HEK293 (cell line): ENCODE results near the gene ABRACL.

Experiments
- ATF2 ChIP-seq: fragments of 450-650 bp; formaldehyde crosslinking; IDR thresholded peaks from 2 replicates; pipeline ENCODE4 v1.5.1; 2016; ENCODE audit warnings: missing biosample characterization, missing genetic modification characterization, low read depth
- CTCF ChIP-seq: fragments of 450-650 bp; formaldehyde crosslinking; IDR thresholded peaks from 2 replicates; pipeline ENCODE4 v1.5.1; 2016; ENCODE audit warnings: missing biosample characterization, missing genetic modification characterization
- GLI4 ChIP-seq: fragments of 450-650 bp; formaldehyde crosslinking; IDR thresholded peaks from 2 replicates; pipeline ENCODE4 v1.5.1; 2016; ENCODE audit warnings: missing biosample characterization, missing genetic modification characterization
- REST ChIP-seq: fragments of 450-650 bp; formaldehyde crosslinking; IDR thresholded peaks from 2 replicates; pipeline ENCODE4 v1.5.1; 2016; ENCODE audit warnings: missing biosample characterization, missing genetic modification characterization
- YY1 ChIP-seq: fragments of 450-650 bp; formaldehyde crosslinking; IDR thresholded peaks from 2 replicates; pipeline ENCODE4 v1.5.1; 2018; ENCODE audit warnings: missing biosample characterization, missing genetic modification characterization
- ZNF174 ChIP-seq: fragments of 450-650 bp; formaldehyde crosslinking; IDR thresholded peaks from 2 replicates; pipeline ENCODE4 v1.5.0; 2017; ENCODE audit warnings: missing biosample characterization, mild to moderate bottlenecking, missing genetic modification characterization
- ZNF266 ChIP-seq: fragments of 450-650 bp; formaldehyde crosslinking; IDR thresholded peaks from 2 replicates; pipeline ENCODE4 v1.5.1; 2016; ENCODE audit warnings: missing biosample characterization, missing genetic modification characterization, low read depth
- ZNF292 ChIP-seq: fragments of 450-650 bp; formaldehyde crosslinking; IDR thresholded peaks from 2 replicates; pipeline ENCODE4 v1.5.1; 2016; ENCODE audit warnings: low read depth, missing biosample characterization, missing genetic modification characterization, borderline replicate concordance
- ZNF311 ChIP-seq: fragments of 450-650 bp; formaldehyde crosslinking; IDR thresholded peaks from 2 replicates; pipeline ENCODE4 v1.5.1; 2017; ENCODE audit warnings: missing biosample characterization, missing genetic modification characterization, borderline replicate concordance
- ZNF350 ChIP-seq: fragments of 450-650 bp; formaldehyde crosslinking; IDR thresholded peaks from 2 replicates; pipeline ENCODE4 v1.5.0; 2017; ENCODE audit warnings: missing biosample characterization, mild to moderate bottlenecking, missing genetic modification characterization
- ZNF571 ChIP-seq: fragments of 450-650 bp; formaldehyde crosslinking; IDR thresholded peaks from 2 replicates; pipeline ENCODE4 v1.5.0; 2017; ENCODE audit warnings: missing biosample characterization, missing genetic modification characterization
- TF ChIP-seq, protein P1 (sequence below): fragments of 450-650 bp; formaldehyde crosslinking; IDR thresholded peaks from 2 replicates; pipeline ENCODE4 v1.5.1; 2016; ENCODE audit warnings: missing biosample characterization, missing genetic modification characterization
- TF ChIP-seq, protein P2 (sequence below): fragments of 450-650 bp; formaldehyde crosslinking; IDR thresholded peaks from 2 replicates; pipeline ENCODE4 v1.5.1; 2017; ENCODE audit warnings: missing biosample characterization, missing genetic modification characterization
- TF ChIP-seq, protein P3 (sequence below): fragments of 450-650 bp; formaldehyde crosslinking; optimal IDR thresholded peaks from 2 replicates; pipeline ENCODE3; 2016; ENCODE audit warnings: missing biosample characterization, mild to moderate bottlenecking, missing genetic modification characterization

DNA sequence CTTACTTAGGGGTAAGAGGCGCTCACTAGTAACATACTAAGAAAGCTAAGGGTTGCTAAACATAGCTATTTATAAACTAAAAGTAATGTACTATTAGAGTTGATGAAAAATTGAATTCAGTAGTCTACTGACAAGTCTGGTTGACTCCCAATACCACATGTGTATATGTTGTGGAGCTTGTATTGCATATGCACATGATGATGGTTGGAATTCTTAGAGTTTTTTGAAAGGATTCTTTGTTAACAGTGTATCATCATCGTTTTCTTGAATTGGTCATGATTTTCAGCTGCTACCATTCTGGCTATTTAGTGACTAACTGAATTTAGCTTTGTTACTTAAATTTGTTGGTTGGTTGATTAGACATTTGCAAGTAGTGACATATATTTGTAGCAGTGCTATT, 27.2 kb downstream of the ABRACL start:
- TF ChIP-seq CTCF (tag by site-specific recombination): no peak
- no peak for TF ChIP-seq ZNF292
- TF ChIP-seq ZNF266: no peak
- TF ChIP-seq GLI4: no peak
- TF ChIP-seq ZNF350: no peak
- TF ChIP-seq ZNF571 (tag by site-specific recombination): no peak
- no peak for TF ChIP-seq REST (tag by site-specific recombination)
- no peak for TF ChIP-seq YY1
- TF ChIP-seq, protein P1, sequence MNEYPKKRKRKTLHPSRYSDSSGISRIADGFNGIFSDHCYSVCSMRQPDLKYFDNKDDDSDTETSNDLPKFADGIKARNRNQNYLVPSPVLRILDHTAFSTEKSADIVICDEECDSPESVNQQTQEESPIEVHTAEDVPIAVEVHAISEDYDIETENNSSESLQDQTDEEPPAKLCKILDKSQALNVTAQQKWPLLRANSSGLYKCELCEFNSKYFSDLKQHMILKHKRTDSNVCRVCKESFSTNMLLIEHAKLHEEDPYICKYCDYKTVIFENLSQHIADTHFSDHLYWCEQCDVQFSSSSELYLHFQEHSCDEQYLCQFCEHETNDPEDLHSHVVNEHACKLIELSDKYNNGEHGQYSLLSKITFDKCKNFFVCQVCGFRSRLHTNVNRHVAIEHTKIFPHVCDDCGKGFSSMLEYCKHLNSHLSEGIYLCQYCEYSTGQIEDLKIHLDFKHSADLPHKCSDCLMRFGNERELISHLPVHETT (tag by site-specific recombination): no peak
- TF ChIP-seq ZNF311 (tag by site-specific recombination): no peak
- TF ChIP-seq ATF2 (tag by site-specific recombination): no peak
- TF ChIP-seq ZNF174 (tag by site-specific recombination): no peak
- TF ChIP-seq, protein P2, sequence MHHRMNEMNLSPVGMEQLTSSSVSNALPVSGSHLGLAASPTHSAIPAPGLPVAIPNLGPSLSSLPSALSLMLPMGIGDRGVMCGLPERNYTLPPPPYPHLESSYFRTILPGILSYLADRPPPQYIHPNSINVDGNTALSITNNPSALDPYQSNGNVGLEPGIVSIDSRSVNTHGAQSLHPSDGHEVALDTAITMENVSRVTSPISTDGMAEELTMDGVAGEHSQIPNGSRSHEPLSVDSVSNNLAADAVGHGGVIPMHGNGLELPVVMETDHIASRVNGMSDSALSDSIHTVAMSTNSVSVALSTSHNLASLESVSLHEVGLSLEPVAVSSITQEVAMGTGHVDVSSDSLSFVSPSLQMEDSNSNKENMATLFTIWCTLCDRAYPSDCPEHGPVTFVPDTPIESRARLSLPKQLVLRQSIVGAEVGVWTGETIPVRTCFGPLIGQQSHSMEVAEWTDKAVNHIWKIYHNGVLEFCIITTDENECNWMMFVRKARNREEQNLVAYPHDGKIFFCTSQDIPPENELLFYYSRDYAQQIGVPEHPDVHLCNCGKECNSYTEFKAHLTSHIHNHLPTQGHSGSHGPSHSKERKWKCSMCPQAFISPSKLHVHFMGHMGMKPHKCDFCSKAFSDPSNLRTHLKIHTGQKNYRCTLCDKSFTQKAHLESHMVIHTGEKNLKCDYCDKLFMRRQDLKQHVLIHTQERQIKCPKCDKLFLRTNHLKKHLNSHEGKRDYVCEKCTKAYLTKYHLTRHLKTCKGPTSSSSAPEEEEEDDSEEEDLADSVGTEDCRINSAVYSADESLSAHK: no peak
- TF ChIP-seq, protein P3, sequence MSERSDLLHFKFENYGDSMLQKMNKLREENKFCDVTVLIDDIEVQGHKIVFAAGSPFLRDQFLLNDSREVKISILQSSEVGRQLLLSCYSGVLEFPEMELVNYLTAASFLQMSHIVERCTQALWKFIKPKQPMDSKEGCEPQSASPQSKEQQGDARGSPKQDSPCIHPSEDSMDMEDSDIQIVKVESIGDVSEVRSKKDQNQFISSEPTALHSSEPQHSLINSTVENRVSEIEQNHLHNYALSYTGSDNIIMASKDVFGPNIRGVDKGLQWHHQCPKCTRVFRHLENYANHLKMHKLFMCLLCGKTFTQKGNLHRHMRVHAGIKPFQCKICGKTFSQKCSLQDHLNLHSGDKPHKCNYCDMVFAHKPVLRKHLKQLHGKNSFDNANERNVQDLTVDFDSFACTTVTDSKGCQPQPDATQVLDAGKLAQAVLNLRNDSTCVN (tag by site-specific recombination): no peak
